ENCODE data around the gene FASTK. TPM values are rescaled to one million over a fixed set of nuclear protein-coding genes. Genes with fewer than 3 reads are reported as not detected.

Gene FASTK
- polyA plus RNA-seq, 1 donor (not counting 4 experiments of a cell fraction or from before 2014, with no cell fraction given), result 27.2 TPM

- H3K27ac ChIP-seq (ENCODE audit: control insufficient read depth, insufficient read depth, low read length), result no peak overlapping the region
- peaks cover 45 to 48% of the 10 kb centered on the region in 2 experiments for H3K36me3 ChIP-seq (ENCODE audit: control insufficient read depth in 2 of 2, extremely low read depth in 1 of 2, insufficient read depth in 2 of 2, low read length in 2 of 2)
- peaks cover 17% of the 10 kb centered on the region for H4K20me1 ChIP-seq (ENCODE audit: control insufficient read depth, extremely low read depth, insufficient read depth, low read length)
- TF ChIP-seq CTCF (optimal IDR thresholded peaks at IDR 0.05 in 1 of 3, IDR thresholded peaks at IDR 0.05 in 1 of 3, conservative IDR thresholded peaks at IDR 0.05 in 1 of 3; ENCODE audit: extremely low read depth in 1 of 3, insufficient read depth in 2 of 3, low read length in 3 of 3) (no peak), EZH2 (IDR thresholded peaks at IDR 0.05; ENCODE audit: low read length) (no peak)
- H3K9me1 ChIP-seq (ENCODE audit: control insufficient read depth, extremely low read depth, insufficient read depth, low read length), result peaks cover 2% of the 10 kb centered on the region
- peaks cover 29% of the 10 kb centered on the region for H3K4me1 ChIP-seq (ENCODE audit: control insufficient read depth, extremely low read depth, insufficient read depth, low read length)
- no peak overlapping the region for H3K9ac ChIP-seq (ENCODE audit: control insufficient read depth, extremely low read depth, insufficient read depth, low read length)
- no peaks in the 10 kb centered on the region for H3K9me3 ChIP-seq (ENCODE audit: control insufficient read depth, low read depth, low read length)
- dilution Hi-C loops (cut with MboI; ENCODE audit: extremely low pct_ligation_motif_present, low sequenced_read_pairs), result no loop called here
- DNase-seq (ENCODE audit: low read depth, low spot score) (no peak), FAIRE-seq (no peak)
- H3K27me3 ChIP-seq (ENCODE audit: control insufficient read depth, extremely low read depth, insufficient read depth, low read length), result no peaks in the 10 kb centered on the region
- no peak overlapping the region for H3K4me2 ChIP-seq (ENCODE audit: control insufficient read depth, extremely low read depth, insufficient read depth, low read depth, low read length)
- peaks cover 48% of the 10 kb centered on the region for H3K79me2 ChIP-seq (ENCODE audit: control insufficient read depth, insufficient read depth, low read length)
- H2AFZ ChIP-seq (ENCODE audit: control insufficient read depth, low read length), result no peak overlapping the region
- no peak overlapping the region for H3K4me3 ChIP-seq (ENCODE audit: control insufficient read depth in 2 of 3, extremely low read depth in 1 of 3, insufficient read depth in 2 of 3, low read depth in 1 of 3, low read length in 3 of 3)
Observed at GRCh38 chr7:151121380-151122170, 41.0 kb upstream of the FASTK start.

- Histone ChIP-seq H3K27me3 (ENCODE audit: control insufficient read depth, extremely low read depth, insufficient read depth, low read length) (no peaks in the 10 kb centered on the region), H3K27ac (ENCODE audit: control insufficient read depth, insufficient read depth, low read length) (no peak overlapping the region), H3K4me3 (ENCODE audit: control insufficient read depth in 2 of 3, extremely low read depth in 1 of 3, insufficient read depth in 2 of 3, low read depth in 1 of 3, low read length in 3 of 3) (no peak overlapping the region), H3K9me1 (ENCODE audit: control insufficient read depth, extremely low read depth, insufficient read depth, low read length) (peaks cover 2% of the 10 kb centered on the region), H2AFZ (ENCODE audit: control insufficient read depth, low read length) (no peak overlapping the region), H3K9ac (ENCODE audit: control insufficient read depth, extremely low read depth, insufficient read depth, low read length) (no peak overlapping the region), H3K9me3 (ENCODE audit: control insufficient read depth, low read depth, low read length) (no peaks in the 10 kb centered on the region), H4K20me1 (ENCODE audit: control insufficient read depth, extremely low read depth, insufficient read depth, low read length) (peaks cover 17% of the 10 kb centered on the region), H3K36me3 (ENCODE audit: control insufficient read depth in 2 of 2, extremely low read depth in 1 of 2, insufficient read depth in 2 of 2, low read length in 2 of 2) (peaks cover 43 to 48% of the 10 kb centered on the region in 2 experiments), H3K79me2 (ENCODE audit: control insufficient read depth, insufficient read depth, low read length) (peaks cover 53% of the 10 kb centered on the region), H3K4me1 (ENCODE audit: control insufficient read depth, extremely low read depth, insufficient read depth, low read length) (peaks cover 29% of the 10 kb centered on the region), H3K4me2 (ENCODE audit: control insufficient read depth, extremely low read depth, insufficient read depth, low read depth, low read length) (no peak overlapping the region)
- TF ChIP-seq CTCF (optimal IDR thresholded peaks at IDR 0.05 in 1 of 3, IDR thresholded peaks at IDR 0.05 in 1 of 3, conservative IDR thresholded peaks at IDR 0.05 in 1 of 3; ENCODE audit: extremely low read depth in 1 of 3, insufficient read depth in 2 of 3, low read length in 3 of 3) (no peak), EZH2 (IDR thresholded peaks at IDR 0.05; ENCODE audit: low read length) (no peak)
- FAIRE-seq, result no peak
- DNase-seq (ENCODE audit: low read depth, low spot score), result no peak
- dilution Hi-C loops (cut with MboI; ENCODE audit: extremely low pct_ligation_motif_present, low sequenced_read_pairs), result no loop called here
Observed at GRCh38 chr7:151120896-151121295, 40.3 kb upstream of the FASTK start.

Data from keratinocyte (primary cell).